Right lobe of liver (tissue), 6 donors: ENCODE measurements around the gene PRTFDC1. TPM values are rescaled to one million over a fixed set of nuclear protein-coding genes. Genes with fewer than 3 reads are reported as not detected.

Source experiments
- ATAC-seq, 4 donors: fragments of 200-7000 bp; cut with Tn5 transposase; one replicate each; pipeline ENCODE4 v1.9.1; 2020; ENCODE audit warnings: mild to moderate bottlenecking in 4 of 4, moderate library complexity in 4 of 4
- DNase-seq, 3 donors: peaks; one replicate each; pipeline ENCODE4 v3.0.0-alpha.2; 2020
- H3K27ac ChIP-seq, 3 donors: fragments of 200-600 bp; one replicate each; pipeline ENCODE4 v1.8.0; 2022
- H3K27me3 ChIP-seq, 2 donors: fragments of 200-600 bp; one replicate each; pipeline ENCODE4 v1.8.0; 2022
- H3K36me3 ChIP-seq, 4 donors: fragments of 200-600 bp; sonication (generic) in 1 of 4; one replicate each; pipeline versions ENCODE4 v1.5.1 to v1.8.0; 2017 to 2022; ENCODE audit warnings: control low read depth in 1 of 4
- H3K4me1 ChIP-seq, 4 donors: fragments of 200-600 bp; sonication (generic) in 1 of 4; one replicate each; pipeline versions ENCODE4 v1.5.1 to v1.8.0; 2017 to 2022; ENCODE audit warnings: control low read depth in 1 of 4
- H3K4me3 ChIP-seq, 3 donors: fragments of 200-600 bp; one replicate each; pipeline ENCODE4 v1.8.0; 2022
- H3K9me3 ChIP-seq, 4 donors: fragments of 200-600 bp; sonication (generic) in 1 of 4; one replicate each; pipeline versions ENCODE4 v1.5.1 to v1.8.0; 2017 to 2022; ENCODE audit warnings: control low read depth in 1 of 4
- CTCF ChIP-seq, 4 donors: fragments of 200-600 bp in 3 of 4; fragments of 450-650 bp in 1 of 4; IDR thresholded peaks; one replicate each; pipeline versions ENCODE4 v1.5.1 to v1.8.0; 2016 to 2022; ENCODE audit warnings: antibody characterized with exemption in 4 of 4, mild to moderate bottlenecking in 2 of 4
- POLR2A ChIP-seq: fragments of 450-650 bp; IDR thresholded peaks from one replicate; pipeline ENCODE4 v1.6.1; 2017; ENCODE audit warnings: antibody characterized with exemption, mild to moderate bottlenecking
- WGBS: methylation state at CpG from one replicate; pipeline ENCODE4 v1.1.6; 2018; ENCODE audit warnings: low coverage, low lambda C conversion rate; ENCODE audit not compliant: insufficient coverage; ENCODE audit errors: missing lambda C conversion rate; 5-methylcytosine and 5-hydroxymethylcytosine counted together
- intact Hi-C, 2 donors: fragments of 100-400 bp; cut with DNase I; formaldehyde crosslinking; loops; one replicate each; pipeline versions ENCODE4 v1.11.2 to v1.14.1; 2022
- total RNA-seq, 6 experiments: library from RNA; depleted of rRNA in 2 of 6; stranded (reverse); fragments of >200 nt in 2 of 6; fragmentation: NEBNext Ultra II Directional in 3 of 6; extraction: Animal tissue kit (Norgen Biotek cat#: 25700) in 3 of 6; gene quantifications; one replicate each; pipeline versions ENCODE4 v1.1.0 to v1.2.4, GENCODE V29; 2016 to 2023
- donor health status: DM: no; HTN: yes; CAD: no.
- donor health status: DM: no; HTN: no; CAD: no.
- donor health status: DM: no; HTN: no; CAD: no.
- donor health status: DM: no; HTN: yes; CAD: no.
- donor health status: DM: no; HTN: yes; CAD: no.

PRTFDC1 gene
- total RNA-seq, 6 experiments from 2014 or later = 0.76 to 3.5 (median 1.1) TPM; not detected in 1

GRCh38 chr10:24916365-24916764 lies 36.0 kb downstream of the PRTFDC1 start:
- no peak for ATAC-seq
- H3K4me3 ChIP-seq = no peak overlapping the region
- no peaks in the 10 kb centered on the region for H3K27me3 ChIP-seq
- H3K9me3 ChIP-seq = no peaks in the 10 kb centered on the region
- 78% methylated on average over 2 of the region's 2 CpGs for WGBS
- intact Hi-C loops = no loop called here
- TF ChIP-seq POLR2A = no peak
- no peak for TF ChIP-seq CTCF (IDR thresholded peaks at IDR 0.05)
- H3K36me3 ChIP-seq = no peaks in the 10 kb centered on the region
- H3K4me1 ChIP-seq = no peaks in the 10 kb centered on the region
- no peak for DNase-seq
- no peak overlapping the region for H3K27ac ChIP-seq

- Histone ChIP-seq H3K36me3 (no peaks in the 10 kb centered on the region), H3K27ac (no peak overlapping the region), H3K4me1 (no peaks in the 10 kb centered on the region), H3K27me3 (no peaks in the 10 kb centered on the region), H3K9me3 (no peaks in the 10 kb centered on the region), H3K4me3 (no peak overlapping the region)
- DNase-seq (no peak), ATAC-seq (peak in 1 of 4 donors; percentile 23)
- TF ChIP-seq POLR2A (no peak), CTCF (IDR thresholded peaks at IDR 0.05) (no peak)
- intact Hi-C loops = no loop called here
Observed at GRCh38 chr10:24915304-24915703, 37.1 kb downstream of the PRTFDC1 start.

GRCh38 chr10:24914148-24914547 lies 38.3 kb downstream of the PRTFDC1 start:
- ATAC-seq (no peak), DNase-seq (no peak)
- H3K27me3 ChIP-seq = no peaks in the 10 kb centered on the region
- TF ChIP-seq CTCF (IDR thresholded peaks at IDR 0.05) = no peak
- TF ChIP-seq POLR2A = no peak
- no peak overlapping the region for H3K27ac ChIP-seq
- WGBS = 100% methylated on average over 1 of the region's 1 CpG
- intact Hi-C loops = no loop called here
- no peaks in the 10 kb centered on the region for H3K9me3 ChIP-seq
- no peaks in the 10 kb centered on the region for H3K4me1 ChIP-seq
- H3K36me3 ChIP-seq = no peaks in the 10 kb centered on the region
- no peak overlapping the region for H3K4me3 ChIP-seq

- intact Hi-C loops = no loop called here
Observed at GRCh38 chr10:24912215-24912614, 40.2 kb downstream of the PRTFDC1 start.

More at GRCh38 chr10:24912215-24912614, 40.2 kb downstream of the PRTFDC1 start:
- Histone ChIP-seq H3K36me3 (no peaks in the 10 kb centered on the region), H3K27ac (no peak overlapping the region), H3K27me3 (no peaks in the 10 kb centered on the region), H3K9me3 (no peaks in the 10 kb centered on the region), H3K4me1 (no peaks in the 10 kb centered on the region), H3K4me3 (no peak overlapping the region)
- DNase-seq (no peak), ATAC-seq (peak; percentile 59 to 88 (median 78))
- WGBS = 50% methylated on average over 1 of the region's 2 CpGs
- TF ChIP-seq CTCF (IDR thresholded peaks at IDR 0.05) (no peak), POLR2A (no peak)
